Limb (tissue), 2 donors: ENCODE measurements around the gene C6orf47.
A peak's percentile ranks its signal among the peaks of the same experiment; 100 is the strongest.

ENCODE experiments used
- DNase-seq, 2 donors: peaks; one replicate each; pipeline ENCODE4 v3.0.0-alpha.2; 2016; ENCODE audit errors: extremely low spot score in 2 of 2

Gene C6orf47

DNA sequence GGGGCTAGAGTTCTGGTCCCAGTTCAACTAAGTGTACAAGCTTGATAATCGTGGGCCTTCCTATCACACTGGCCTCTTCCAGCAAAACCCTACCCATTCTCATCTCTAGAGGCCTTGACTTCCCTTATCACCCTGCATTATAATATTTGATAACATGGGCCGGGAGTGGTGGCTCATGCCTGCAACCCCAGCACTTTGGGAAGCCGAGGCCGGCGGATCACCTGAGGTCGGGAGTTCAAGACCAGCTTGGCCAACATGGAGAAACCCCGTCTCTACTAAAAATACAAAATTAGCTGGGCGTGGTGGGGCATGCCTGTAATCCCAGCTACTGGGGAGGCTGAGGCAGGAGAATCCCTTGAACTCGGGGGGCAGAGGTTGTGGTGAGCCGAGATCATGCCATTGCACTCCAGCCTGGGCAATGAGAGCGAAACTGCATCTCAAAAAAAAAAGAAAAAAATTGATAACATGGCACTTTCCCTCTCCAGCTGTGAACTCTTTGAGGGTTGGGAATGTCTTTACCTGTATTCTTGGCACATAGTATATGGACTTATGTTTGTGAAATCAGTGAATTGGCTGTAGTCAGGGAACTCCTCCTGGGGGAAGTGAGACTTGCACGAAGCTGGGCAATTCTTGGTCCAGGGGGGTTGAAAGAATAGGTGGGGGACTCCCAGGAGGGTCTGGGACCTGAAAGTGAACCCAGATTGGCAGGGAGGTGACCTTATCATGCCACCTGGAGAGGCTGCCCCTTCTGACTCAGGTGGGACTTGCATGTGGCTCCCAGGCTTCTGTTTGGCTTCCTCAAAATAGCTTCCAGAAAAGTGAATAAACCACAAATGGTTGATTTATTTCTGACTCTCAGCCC lies 915 bp upstream of the C6orf47 start:
- no peak for DNase-seq

DNA sequence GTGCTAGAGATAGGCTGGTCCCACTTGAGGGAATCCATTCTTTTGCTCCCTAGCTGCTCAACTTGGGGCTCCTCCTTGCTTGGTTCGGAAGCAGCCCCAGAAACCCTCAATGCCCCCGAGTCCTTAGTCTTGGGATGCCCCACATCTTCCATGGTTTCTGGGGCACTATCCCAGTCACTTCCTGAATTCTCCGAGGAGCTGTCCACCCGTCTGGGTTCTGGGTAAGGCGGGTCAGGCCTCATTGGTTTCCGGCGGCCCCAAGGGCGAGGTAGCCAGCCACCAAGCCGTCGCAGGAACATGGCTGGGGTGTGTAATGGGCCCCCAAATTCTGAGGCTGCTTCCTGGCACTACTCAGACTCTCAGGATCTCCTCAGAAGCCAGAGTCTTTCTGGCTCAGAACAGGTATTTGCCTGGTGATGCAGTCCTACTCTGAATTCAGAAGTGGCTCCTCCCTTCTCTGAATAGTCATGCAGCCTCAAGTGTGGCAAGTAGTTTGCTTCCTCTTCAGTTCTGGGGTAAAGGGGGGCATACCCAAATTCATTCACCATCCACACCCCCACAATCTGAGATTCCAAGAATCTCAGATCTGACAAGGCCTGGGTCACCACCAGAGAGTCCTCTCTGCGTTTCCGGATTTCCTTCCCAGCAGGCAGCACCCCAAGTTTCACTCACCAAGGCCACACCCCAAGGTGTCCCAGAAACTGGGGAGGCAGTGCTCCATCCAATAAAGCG lies 763 bp downstream of the C6orf47 start:
- no peak for DNase-seq

DNA sequence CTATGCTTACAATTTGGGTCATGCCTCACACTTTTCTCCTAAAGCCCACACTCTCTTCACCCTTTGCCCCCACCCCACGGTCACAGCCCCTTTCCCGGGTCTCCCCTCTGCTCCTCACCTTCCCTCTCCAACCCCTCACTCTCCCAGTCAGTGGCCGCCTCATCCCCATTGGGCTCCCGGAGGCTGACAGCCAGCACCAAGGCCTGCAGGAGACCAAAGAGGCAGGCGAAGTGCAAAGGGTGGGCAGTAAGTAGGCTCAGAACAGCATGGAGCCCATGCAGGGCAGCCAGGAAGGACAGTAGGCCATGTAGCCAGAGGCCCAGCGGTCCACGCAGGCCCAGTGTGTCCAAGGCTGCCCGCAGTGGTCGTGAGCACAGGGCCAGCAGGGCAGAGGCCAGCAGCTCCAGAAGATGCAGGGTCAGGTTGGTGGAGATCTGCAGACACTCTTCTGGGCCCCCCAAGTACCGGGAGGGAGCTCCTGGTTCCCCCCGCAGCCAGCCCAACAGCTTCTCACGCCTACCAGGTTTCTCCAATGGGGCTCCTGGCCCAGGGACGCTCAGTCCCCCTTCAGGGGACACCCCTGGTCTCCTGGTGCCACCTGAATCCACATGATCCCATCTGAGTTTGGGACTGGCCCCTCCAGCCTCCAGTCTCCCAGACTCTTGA lies 1.5 kb downstream of the C6orf47 start:
- DNase-seq = no peak

DNA sequence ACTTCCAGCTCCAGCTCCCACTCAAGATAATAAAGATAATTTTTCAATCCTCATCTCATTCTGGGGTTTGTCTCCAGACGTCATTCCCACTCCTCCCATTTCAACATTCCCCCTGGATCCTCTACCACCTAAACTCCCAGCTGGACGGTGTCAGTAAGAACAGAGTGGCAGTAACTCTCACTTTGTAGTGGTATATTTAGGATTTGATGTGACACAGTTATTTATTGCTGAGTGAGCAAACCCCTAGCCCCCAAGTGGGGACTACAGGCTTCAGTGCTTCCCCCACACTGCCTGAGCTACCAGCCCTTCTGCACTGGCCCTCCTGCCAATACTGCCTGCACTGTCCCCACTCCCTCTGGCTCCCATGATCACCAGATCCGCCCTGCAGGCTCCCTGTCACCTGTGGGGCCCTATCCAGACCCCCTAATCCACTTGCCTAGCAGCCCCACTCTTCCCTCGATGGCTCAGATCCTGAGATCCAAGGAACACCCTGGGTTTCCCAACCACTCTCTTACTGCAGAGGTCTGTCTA lies 2.4 kb downstream of the C6orf47 start:
- no peak for DNase-seq

DNA sequence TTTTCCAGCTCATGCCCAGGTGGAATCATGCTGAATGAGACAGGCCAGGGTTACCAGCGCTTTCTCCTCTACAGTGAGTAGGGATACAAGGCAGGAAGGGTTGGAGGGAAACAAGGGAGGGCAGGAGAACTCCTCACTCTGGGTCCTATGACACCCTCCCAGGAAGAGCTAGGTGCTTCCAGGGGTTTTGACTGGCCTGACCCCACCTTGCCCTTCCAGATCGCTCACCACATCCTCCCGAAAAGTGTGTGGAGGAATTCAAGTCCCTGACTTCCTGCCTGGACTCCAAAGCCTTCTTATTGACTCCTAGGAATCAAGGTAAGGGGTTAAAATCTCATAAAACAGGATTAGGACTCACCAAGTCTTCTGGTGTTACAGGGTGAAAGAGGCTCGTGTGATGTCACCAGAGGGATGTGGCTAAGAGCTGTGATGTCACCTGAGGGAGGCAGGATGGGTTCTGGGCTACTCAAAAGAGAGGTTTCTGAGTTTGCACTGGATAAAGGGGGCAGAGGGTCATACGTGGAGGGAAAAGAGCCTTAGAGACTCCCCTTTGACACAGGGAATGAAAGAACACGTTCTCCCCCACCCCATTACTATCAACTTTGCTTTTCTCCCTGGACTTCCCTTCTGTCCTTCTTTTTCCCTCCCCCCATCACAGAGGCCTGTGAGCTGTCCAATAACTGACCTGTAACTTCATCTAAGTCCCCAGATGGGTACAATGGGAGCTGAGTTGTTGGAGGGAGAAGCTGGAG lies 3.0 kb downstream of the C6orf47 start:
- DNase-seq = no peak

DNA sequence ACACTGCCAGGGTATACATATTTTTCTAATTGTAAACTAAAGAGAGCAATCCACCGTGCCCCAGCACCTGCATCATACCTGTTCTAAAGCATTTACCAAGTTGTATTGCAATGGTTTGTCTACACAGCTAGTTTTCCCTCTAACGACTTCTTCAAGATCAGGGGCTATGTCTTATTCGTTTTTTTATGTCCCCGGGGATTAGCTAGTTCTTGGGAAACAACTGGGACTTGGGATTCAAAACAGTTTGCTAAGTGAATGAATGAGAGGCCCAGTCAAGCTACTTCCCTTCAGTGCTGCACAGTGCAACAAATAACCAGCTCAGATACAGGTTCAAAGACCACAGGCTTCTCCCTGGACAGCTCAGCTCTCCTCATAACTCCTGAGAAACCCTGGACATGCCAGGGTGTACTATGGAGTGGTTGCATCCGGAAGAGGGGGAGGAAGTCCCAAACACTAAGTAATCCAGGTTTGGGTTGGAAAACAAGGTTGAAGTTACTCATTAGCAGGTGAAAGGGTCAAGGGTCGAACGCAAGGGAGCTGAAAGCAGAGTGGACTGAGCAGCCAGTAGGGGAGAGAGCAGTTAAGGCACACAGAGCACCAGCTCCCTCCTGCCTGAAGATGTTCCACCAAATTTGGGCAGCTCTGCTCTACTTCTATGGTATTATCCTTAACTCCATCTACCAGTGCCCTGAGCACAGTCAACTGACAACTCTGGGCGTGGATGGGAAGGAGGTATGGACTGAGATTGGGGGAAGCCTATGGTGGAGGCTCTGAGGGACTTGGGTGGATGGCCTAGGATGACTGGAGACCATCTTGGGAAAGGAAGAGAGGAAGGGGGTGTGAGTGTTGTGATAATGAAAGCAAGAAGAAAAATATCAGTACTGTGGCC lies 5.0 kb downstream of the C6orf47 start, which contains the start of gene APOM:
Gene APOM, plus strand, starts transcription at position 546 of the 889 bp plus-strand sequence. Its CDS starts 73 bp downstream, at position 619.
- DNase-seq = no peak

DNA sequence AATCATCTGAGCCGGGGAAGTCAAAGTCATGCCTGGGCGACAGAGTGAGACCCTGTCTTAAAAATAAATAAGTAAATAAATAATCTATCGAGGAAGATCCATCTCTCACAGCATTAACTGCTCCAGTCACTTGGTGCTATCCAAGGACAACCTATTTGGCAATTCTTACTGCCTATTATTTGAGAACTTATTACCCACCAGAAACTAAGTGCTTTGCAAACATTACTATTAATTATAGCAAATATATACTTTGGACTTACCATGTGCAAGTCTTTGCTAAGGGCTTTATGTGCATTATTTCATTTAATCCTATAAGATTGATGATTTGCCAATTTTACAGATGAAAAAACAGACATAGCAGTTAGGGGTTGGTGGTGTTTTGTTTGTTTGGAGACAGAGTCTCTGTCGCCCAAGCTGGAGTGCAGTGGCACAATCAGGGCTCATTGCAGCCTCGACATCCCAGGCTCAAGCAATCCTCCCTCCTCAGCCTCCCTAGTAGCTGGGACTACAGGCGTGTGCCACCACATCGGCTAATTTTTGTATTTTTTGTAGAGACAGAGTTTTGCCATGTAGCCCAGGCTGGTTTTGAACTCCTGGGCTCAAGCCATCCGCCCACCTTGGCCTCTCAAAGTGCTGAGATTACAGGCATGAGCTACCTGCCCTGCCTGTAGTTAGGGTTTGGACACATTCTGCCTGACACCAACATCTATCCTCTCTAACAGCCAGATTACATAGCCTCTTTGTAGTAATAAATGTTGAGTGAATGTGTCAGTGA lies 5.8 kb downstream of the C6orf47 start:
- no peak for DNase-seq

DNA sequence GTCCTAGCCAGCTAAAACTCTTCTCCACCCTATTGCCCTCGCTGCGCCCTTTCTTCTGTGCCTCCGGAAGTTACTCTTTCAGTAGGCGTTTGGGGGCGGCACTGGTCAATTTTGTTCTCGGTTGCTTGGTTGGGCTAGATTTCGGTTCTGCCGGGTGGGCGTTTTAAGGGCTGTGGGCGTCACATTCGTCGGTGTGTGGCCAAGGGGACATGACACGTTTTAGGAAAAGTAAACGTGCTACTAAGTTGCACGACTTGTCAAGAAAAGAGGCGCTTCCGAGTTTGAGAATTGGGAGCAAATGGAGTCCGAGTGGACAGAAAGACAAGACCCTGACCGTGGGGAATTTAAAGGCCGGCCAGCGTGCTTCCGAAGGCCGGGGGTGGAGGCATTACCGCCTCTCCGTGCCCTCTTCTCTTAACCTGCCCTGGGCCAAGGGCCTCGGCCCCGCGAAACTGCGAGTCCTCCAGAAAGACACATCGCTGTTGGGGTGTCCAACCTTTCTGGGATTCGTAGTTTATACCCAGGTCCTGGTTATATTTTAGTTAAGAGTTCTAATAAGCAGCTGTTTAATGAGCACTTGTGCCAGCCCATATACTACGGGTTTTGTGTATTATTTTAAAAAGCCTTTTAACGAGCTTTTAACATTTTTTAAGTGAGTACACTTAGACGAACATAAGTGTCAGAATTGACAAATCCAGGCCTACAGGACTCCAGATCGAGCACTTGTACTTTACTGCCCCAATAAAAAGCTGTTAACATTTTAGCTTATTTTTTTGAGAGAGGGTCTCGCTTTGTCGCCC lies 7.5 kb downstream of the C6orf47 start:
- no peak for DNase-seq

DNA sequence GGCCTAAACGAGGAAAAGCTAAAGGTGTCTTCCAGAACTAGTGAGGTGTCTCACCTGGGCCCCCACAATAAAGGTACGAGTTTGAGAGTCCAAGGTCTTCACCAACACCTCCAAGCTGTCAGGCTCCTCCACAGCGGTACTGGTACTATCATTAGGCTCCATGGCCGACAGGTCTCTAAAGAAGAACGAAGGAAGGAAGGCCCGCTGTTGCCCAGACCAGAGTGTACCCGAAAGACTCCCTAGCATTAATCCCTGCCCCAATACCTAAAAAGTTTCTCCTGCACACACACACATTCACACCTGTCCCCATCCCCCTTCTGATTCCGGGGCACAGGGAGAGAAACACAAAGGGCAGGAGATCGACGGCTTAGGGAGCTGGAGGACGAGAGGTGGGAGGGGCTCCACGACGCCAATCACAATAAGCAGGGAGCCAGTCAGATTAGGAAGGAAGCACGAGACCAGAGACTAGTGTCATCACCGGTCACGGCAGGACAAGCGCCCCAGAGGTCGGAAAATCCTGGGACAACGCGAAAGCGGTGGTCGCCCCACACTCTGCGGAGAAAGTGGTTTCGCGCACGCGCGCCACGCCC lies 8.9 kb downstream of the C6orf47 start:
- DNase-seq = peak in 1 of 2 donors; percentile 58

DNA sequence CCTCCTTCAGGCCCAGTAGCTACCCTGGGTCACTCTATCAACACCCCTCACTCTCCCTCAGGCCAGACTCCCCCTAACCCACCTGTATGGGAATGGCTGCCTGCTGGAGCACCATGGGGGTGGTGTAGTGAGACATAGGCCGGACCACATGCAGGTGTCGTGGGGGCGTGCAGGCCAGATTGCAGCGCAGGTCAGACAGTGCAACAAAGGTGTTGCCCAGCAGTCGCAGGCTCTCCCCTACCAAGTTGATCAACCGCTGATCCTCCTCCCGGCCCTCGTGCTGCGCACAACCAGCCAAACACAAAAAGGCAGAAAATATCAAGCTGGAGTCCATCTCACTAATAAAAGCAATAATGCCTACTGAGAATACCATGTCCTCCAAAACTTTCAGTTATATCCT lies 15.3 kb downstream of the C6orf47 start:
- no peak for DNase-seq

DNA sequence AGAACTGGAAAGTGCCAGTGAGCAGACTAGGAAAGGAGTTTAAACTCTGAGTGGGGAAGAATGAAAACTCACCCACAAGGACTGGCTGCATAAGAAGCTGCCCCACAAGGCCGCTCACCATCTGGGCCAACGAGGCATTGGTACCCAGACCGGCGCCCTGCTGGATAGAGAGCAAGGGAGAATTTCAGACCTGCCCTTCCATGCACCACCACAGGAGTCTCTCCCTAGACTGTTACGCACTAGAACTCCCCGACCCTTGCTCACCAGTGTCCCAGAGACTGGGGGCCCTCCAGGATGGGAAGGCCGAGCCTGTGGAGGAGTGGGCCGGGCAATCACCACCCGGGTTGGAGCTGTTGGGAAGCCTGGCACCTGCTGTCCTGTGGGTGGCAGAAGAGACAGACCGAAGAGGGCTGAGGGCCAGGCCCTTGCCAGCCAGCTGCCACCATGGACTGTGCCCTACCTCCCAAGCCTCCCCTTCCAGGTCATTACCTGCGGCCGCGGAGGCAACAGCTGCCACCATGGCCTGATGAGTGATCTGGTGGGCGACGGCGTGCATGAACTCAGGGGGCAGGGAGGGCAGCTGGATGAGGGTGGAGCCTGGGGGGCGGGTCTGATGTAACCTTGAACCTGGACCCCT lies 16.6 kb downstream of the C6orf47 start:
- DNase-seq = no peak

DNA sequence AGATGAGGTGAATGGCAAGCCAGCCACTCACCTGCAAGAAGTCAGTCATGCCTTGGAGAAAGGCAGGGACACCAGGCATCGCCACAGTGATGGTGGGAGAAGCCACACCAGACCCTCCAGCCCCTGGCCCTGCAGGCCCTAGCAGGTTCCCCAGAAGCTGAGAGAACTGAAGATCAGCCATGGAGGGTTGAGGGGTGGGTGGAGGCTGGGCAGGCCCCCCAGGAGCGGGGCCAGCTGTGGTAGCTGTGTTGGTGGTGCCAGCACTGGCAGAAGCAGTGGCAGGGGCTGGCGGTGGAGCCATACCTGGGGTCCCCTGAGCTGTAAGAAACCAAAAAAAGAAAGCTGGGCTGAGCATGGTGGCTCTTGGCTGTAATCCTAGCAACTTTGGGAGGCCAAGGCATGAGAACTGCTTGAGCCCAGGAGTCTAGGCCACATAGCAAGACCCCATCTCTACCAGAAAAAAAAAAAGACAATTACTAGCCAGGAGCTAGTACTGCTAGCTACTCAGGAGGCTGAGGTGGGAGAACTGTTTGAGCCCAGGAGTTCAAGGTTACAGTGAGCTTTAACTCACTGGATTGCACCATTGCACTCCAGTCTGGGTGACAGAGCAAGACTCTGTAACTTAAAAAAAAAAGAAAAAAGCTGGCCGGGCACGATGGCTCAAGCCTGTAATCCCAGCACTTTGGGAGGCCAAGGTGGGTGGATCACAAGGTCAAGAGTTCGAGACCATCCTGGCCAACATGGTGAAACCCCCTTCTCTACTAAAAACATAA lies 17.6 kb downstream of the C6orf47 start:
- no peak for DNase-seq

DNA sequence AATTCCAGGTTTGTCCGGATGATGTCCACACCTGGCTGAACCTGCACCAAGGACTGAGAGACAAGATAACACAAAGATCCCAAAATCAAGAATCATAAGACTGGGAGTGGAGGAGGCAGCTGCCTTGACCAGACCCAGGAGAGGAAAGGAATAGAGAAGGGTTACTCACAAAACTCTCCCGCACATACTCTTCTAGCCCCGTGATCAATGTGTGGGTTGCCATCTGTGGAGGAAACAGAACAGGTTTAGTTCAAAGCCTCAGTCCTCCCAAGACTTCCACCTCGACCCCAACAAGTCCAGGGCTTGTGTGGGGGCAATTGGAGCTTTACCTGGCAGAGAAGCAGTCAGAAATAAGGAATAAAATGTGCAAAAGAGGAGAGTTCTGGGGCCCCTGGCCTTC lies 19.2 kb downstream of the C6orf47 start:
- DNase-seq = no peak

DNA sequence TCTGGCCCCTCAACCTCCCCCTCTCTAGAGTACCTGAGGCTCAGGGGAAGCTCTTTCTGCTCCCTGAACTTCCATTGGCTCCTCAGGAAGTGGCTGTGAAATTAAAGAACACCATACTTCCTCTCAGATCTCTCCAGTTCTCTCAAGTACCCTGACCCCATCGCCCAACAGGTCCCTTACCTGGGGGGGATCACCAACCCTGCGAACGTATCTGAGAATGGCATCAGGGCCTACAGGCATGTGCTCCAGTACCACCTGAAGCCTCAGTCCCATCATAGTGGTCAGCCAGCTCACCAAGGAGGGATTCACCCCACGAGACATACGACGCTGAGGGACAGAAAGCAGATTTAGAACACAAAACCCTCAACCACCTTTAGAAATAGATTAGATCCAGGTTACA lies 20.0 kb downstream of the C6orf47 start:
- DNase-seq = no peak

DNA sequence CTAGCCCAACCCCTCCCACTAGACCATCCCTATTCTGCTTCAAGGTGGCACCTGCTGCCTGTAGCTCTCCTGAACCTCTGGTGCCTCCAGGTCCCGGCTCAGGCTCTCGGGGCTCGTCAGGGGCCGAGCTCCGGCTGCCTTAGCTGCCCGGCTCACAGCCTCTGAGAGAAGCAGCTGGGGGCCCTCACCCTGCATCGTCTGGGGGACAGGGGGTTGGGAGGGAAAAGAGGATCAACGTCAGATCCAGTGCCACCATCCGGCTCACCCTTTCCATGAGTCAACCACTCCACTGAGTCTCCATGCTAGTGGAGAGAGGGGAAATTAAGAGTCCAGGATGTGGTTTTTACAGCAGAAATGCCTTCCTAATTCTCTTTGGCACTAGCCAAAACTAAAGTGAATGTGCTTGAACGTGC lies 21.1 kb downstream of the C6orf47 start:
- no peak for DNase-seq

DNA sequence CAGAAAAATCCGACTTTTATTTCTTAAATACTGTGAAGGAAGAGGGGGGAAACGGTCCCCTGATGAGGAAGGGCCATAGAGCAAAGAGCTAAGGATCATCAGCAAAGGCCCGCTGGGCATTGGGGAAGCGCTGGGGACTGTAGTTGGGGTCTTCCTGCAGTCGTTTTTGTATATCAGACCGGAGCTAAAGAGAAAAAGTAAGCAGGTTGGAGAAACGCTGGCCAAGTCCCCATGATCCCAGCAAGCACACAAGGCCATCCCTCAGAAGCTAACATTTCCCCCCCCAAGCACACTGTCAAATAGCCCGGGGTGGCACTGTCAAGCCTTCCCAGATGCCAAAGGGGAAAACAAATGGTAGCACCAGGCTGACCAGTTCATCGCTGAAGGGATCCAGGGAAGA lies 21.5 kb downstream of the C6orf47 start:
- DNase-seq = no peak
